ENCODE data around the gene CAMKK1.

CAMKK1 gene

GRCh38 chr17:3843935-3844516 lies 48.8 kb downstream of the CAMKK1 start:
- Histone ChIP-seq H3K9me3 (replicated peaks in 1 of 11) (no peaks in the 10 kb centered on the region), H3K36me3 (peaks cover 42 to 57% (median 53%) of the 10 kb centered on the region in 11 experiments), H3K9ac (peak overlapping the region in 7 of 11 experiments; percentile 5 to 97 (median 23); a peak in 8 of 22 replicates), H3K4me2 (peak overlapping the region; percentile 84 to 99 (median 92); a peak in 21 of 22 replicates), H3K4me1 (peaks cover 32 to 46% (median 41%) of the 10 kb centered on the region in 10 experiments), H3K4me3 (peak overlapping the region in 2 of 10 experiments; percentile 91 to 99; a peak in 1 of 20 replicates), H4K20me1 (peaks cover 6 to 66% (median 53%) of the 10 kb centered on the region in 11 experiments; a peak in 19 of 22 replicates), H3K27me3 (no peaks in the 10 kb centered on the region), H3K27ac (no peak overlapping the region)
- TF ChIP-seq Cebpa-rat (IDR thresholded peaks at IDR 0.05), result no peak

DNA sequence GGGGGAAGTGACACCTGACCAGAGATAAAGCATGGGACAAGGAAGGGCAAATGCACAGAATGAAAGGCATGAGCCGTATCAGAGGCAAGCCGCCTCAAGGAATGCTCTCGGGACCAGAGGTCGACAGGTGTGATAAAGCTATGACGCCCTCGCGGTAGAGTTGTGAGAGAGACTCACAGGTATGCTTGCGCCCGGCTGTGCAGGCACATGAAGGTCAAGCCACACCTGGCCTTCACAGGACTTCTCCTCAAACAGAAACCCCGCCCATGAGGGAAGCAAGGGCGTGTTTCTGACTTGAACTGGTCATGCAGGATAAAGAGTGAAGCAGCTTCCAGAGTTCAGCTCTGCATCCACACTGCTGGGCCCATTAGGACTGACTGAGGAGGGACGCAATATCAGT lies 54.6 kb downstream of the CAMKK1 start:
- H3K4me1 ChIP-seq, result peaks cover 0 to 17% (median 13%) of the 10 kb centered on the region in 10 experiments; a peak in 18 of 20 replicates
- H3K36me3 ChIP-seq, result peaks cover 95 to 100% (median 100%) of the 10 kb centered on the region in 11 experiments
- no peak overlapping the region for H3K4me2 ChIP-seq
- TF ChIP-seq Cebpa-rat (IDR thresholded peaks at IDR 0.05), result no peak
- peaks cover 24 to 100% (median 75%) of the 10 kb centered on the region in 11 experiments; a peak in 21 of 22 replicates for H4K20me1 ChIP-seq
- no peak overlapping the region for H3K9ac ChIP-seq
- no peaks in the 10 kb centered on the region for H3K9me3 ChIP-seq (replicated peaks in 1 of 11)
- H3K27ac ChIP-seq, result no peak overlapping the region
- H3K27me3 ChIP-seq, result no peaks in the 10 kb centered on the region
- no peak overlapping the region for H3K4me3 ChIP-seq

DNA sequence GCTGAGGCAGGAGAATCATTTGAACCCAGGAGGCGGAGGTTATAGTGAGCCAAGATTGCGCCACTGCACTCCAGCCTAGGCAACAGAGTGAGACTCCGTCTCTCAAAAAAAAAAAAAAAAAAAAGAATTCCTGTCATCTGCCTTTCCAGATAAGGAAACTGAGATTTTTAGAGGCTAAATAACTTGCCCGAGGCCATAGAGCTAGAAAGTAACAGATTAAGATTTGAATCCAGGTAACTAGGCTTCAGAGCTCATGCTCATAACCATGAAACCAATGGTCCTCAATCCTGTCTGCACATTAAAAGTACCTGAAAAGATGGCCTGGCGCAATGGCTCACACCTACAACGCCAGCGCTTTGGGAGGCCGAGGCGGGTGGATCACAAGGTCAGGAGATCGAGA lies 56.3 kb downstream of the CAMKK1 start:
- no peak overlapping the region for H3K4me3 ChIP-seq
- no peak for TF ChIP-seq Cebpa-rat (IDR thresholded peaks at IDR 0.05)
- H3K27ac ChIP-seq, result no peak overlapping the region
- H3K9ac ChIP-seq, result no peak overlapping the region
- H3K9me3 ChIP-seq (replicated peaks in 1 of 11), result no peaks in the 10 kb centered on the region
- H3K4me1 ChIP-seq, result peaks cover 0 to 12% (median 0%) of the 10 kb centered on the region in 10 experiments; a peak in 3 of 20 replicates
- H3K36me3 ChIP-seq, result peaks cover 84 to 91% (median 89%) of the 10 kb centered on the region in 11 experiments
- H3K27me3 ChIP-seq, result no peaks in the 10 kb centered on the region
- H4K20me1 ChIP-seq, result peaks cover 11 to 89% (median 63%) of the 10 kb centered on the region in 11 experiments; a peak in 21 of 22 replicates
- no peak overlapping the region for H3K4me2 ChIP-seq

DNA sequence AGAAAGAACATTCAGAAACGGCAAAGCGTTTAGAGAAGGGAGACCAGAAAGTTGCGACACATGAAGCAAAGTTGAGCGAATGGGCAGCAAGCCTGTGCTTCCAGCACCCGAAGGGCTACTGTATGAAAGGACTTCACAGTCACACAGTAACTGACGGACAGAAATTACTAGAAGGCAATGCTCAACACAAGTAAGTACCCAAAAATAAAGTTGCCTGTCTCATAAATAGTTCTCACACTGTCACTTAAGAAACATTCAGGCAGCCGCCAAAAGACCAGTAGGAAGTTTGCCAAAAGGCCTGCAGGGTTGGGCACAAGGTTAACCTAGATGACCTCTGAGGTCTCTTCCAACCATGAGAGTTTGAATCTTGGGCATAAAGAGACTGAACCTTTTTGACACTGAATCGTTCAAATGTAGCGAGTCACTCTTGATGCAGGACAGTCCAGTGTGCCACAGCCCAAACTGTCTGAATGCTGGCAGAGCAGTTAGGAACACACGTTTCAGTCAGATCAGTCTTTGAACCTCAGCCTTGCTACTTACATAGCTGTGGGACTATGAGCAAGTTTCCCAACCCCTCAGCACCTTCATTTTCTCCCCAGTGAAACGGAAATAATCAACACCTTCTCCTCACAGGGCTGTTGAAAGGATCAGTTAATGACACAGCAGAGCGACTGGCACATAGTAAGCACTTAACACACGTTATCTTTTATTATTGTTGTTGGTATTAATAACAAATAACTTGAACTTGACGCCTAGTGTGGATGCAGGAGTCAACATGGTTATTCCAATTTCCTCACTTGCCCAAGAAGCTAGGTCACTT lies 57.2 kb downstream of the CAMKK1 start:
- Histone ChIP-seq H3K27me3 (no peaks in the 10 kb centered on the region), H3K4me1 (peaks cover 0 to 12% (median 0%) of the 10 kb centered on the region in 10 experiments; a peak in 3 of 20 replicates), H3K27ac (no peak overlapping the region), H3K36me3 (peaks cover 81 to 87% (median 86%) of the 10 kb centered on the region in 11 experiments), H3K4me3 (no peak overlapping the region), H3K4me2 (no peak overlapping the region), H3K9ac (0 out of 22 replicates have a peak overlapping the region, but pooled peaks of 1 of the 11 experiments have one; percentile 31), H4K20me1 (peaks cover 11 to 85% (median 58%) of the 10 kb centered on the region in 11 experiments; a peak in 21 of 22 replicates), H3K9me3 (replicated peaks in 1 of 11) (no peaks in the 10 kb centered on the region)
- TF ChIP-seq Cebpa-rat (IDR thresholded peaks at IDR 0.05), result peak in 2 of 11 experiments; percentile 53 to 56; a peak in 2 of 22 replicates

GRCh38 chr17:3834811-3835210 lies 58.0 kb downstream of the CAMKK1 start:
- Histone ChIP-seq H3K4me2 (no peak overlapping the region), H3K4me3 (no peak overlapping the region), H3K4me1 (peaks cover 0 to 13% (median 0%) of the 10 kb centered on the region in 10 experiments; a peak in 4 of 20 replicates), H4K20me1 (peaks cover 11 to 85% (median 54%) of the 10 kb centered on the region in 11 experiments; a peak in 21 of 22 replicates), H3K36me3 (peaks cover 81 to 87% (median 85%) of the 10 kb centered on the region in 11 experiments), H3K27me3 (no peaks in the 10 kb centered on the region), H3K27ac (no peak overlapping the region), H3K9me3 (replicated peaks in 1 of 11) (no peaks in the 10 kb centered on the region), H3K9ac (0 out of 22 replicates have a peak overlapping the region, but pooled peaks of 1 of the 11 experiments have one; percentile 31)
- no peak for TF ChIP-seq Cebpa-rat (IDR thresholded peaks at IDR 0.05)

DNA sequence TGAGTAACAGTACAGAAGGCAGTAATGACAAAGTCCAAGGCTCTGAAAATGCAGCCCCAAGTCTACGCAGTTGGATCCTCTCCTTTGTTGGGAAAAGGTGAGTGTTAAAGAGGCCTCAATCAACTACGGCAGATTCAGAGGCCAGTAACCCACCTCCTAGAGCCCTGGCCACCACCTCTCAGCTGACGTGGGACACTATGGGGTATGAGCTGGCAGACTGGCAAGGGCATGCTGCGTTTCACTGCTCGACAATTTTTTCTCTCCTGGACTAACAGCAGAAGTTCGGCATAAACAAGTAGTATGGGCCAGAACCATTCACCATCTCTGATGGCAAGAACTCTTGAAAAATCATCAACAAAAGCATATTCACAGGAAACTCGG lies 64.0 kb downstream of the CAMKK1 start:
- Histone ChIP-seq H4K20me1 (peaks cover 0 to 46% (median 29%) of the 10 kb centered on the region in 11 experiments; a peak in 20 of 22 replicates), H3K9me3 (replicated peaks in 1 of 11) (no peaks in the 10 kb centered on the region), H3K27ac (peak overlapping the region in 1 of 11 experiments; percentile 0; a peak in 1 of 22 replicates), H3K4me3 (no peak overlapping the region), H3K9ac (peak overlapping the region in 5 of 11 experiments; percentile 2 to 40 (median 10); a peak in 4 of 22 replicates), H3K4me2 (peak overlapping the region in 4 of 11 experiments; percentile 5 to 41 (median 26); a peak in 7 of 22 replicates), H3K4me1 (peaks cover 0 to 26% (median 13%) of the 10 kb centered on the region in 10 experiments; a peak in 11 of 20 replicates), H3K36me3 (peaks cover 74 to 87% (median 81%) of the 10 kb centered on the region in 11 experiments), H3K27me3 (no peaks in the 10 kb centered on the region)
- no peak for TF ChIP-seq Cebpa-rat (IDR thresholded peaks at IDR 0.05)

DNA sequence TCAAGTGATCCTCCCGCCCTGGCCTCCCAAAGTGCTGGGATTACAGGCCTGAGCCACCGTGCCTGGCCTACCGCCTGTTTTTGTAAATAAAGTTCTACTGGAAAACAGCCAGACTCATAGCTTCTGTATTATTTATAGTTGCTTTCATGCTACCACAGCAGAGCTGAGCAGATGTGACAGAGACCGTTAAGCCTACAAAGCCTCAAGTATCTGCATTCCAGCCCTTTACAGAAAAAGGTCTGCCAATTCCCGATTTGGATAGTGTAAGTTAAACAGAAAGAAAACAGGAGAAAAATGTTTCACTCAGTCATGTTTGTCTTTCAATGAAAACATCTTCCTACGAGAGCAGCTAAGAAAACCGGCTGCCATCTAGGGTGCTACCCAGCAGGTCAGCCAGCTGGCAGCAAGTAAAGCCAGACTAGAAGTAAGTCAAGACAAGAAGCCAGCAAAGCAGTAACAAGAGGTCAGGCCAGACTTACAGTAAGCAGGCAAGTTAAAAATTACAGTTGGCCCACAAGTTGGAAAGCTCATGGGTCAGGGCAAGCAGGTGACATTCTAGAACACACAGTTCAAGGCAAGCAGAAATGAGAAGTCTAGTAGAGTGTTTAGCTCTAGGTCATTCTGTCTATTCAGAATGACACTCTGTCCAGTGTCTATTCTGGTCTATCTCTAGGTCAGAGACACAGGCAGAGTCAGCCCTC lies 64.6 kb downstream of the CAMKK1 start:
- Histone ChIP-seq H3K9me3 (replicated peaks in 1 of 11) (no peaks in the 10 kb centered on the region), H3K36me3 (peaks cover 74 to 87% (median 81%) of the 10 kb centered on the region in 11 experiments), H3K27me3 (no peaks in the 10 kb centered on the region), H3K27ac (peak overlapping the region in 1 of 11 experiments; percentile 0; a peak in 1 of 22 replicates), H3K4me1 (peaks cover 0 to 26% (median 13%) of the 10 kb centered on the region in 10 experiments; a peak in 11 of 20 replicates), H4K20me1 (peaks cover 0 to 41% (median 26%) of the 10 kb centered on the region in 11 experiments; a peak in 19 of 22 replicates), H3K9ac (peak overlapping the region in 5 of 11 experiments; percentile 2 to 40 (median 10); a peak in 6 of 22 replicates), H3K4me2 (peak overlapping the region in 4 of 11 experiments; percentile 5 to 41 (median 26); a peak in 8 of 22 replicates), H3K4me3 (no peak overlapping the region)
- no peak for TF ChIP-seq Cebpa-rat (IDR thresholded peaks at IDR 0.05)

DNA sequence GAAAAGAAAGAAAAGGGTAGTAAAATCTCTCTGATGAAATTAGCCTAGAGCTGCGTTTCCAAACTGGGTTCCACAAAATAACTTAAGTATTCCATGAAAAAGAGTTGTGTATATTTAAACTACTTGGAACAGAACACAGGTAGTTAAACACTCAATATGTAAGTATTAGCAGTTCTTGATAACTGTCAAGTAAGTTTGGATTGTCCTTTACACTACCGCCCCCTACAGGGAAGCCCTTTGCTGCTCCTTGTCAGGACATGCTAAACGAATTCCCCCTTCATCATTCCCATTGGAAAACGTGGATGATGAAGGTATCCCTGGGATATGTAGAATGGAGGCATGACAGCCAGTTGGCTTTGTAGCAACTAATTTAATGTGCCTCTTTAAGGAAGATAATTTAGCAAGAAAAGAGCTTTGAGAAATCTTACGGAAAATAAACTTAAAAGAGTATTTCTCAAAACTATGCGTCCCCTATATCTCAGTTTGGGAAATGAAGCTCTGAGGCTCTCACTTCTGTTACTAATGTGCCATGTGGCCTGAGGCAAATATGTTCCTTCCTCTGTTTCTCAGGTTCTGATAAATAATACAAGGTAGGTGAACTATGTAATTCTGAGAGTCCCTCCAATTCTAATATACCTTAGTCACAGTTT lies 65.6 kb downstream of the CAMKK1 start:
- Histone ChIP-seq H4K20me1 (peaks cover 0 to 34% (median 20%) of the 10 kb centered on the region in 11 experiments; a peak in 18 of 22 replicates), H3K27ac (no peak overlapping the region), H3K9ac (no peak overlapping the region), H3K9me3 (replicated peaks in 1 of 11) (no peaks in the 10 kb centered on the region), H3K4me3 (no peak overlapping the region), H3K4me1 (peaks cover 0 to 26% (median 13%) of the 10 kb centered on the region in 10 experiments; a peak in 11 of 20 replicates), H3K36me3 (peaks cover 78 to 89% (median 85%) of the 10 kb centered on the region in 11 experiments), H3K4me2 (peak overlapping the region in 1 of 11 experiments; percentile 41; a peak in 1 of 22 replicates), H3K27me3 (no peaks in the 10 kb centered on the region)
- TF ChIP-seq Cebpa-rat (IDR thresholded peaks at IDR 0.05), result no peak

All from BLaER1 treated with 17β-estradiol and CSF1 and Interleukin-3, amounts not matched to agents 10 nM and 100 nM (cell line).